Body of pancreas (tissue), 4 donors: ENCODE data around the gene PCDHB12.
"Not testable (repeated sequence)": the region's sequence is repeated elsewhere in the genome, so short reads cannot be mapped to it uniquely, and the experiment has no call there.

Source experiments
- CTCF ChIP-seq, 7 experiments: fragments of 450-650 bp in 4 of 7; fragments of 200-600 bp in 3 of 7; sonication (generic) in 3 of 7; IDR thresholded peaks; one replicate each; pipeline ENCODE4 v1.5.1; 2016 to 2019; ENCODE audit warnings: antibody characterized with exemption in 7 of 7
- POLR2A ChIP-seq, 3 donors: fragments of 450-650 bp; IDR thresholded peaks; one replicate each; pipeline ENCODE4 v1.6.1; 2016; ENCODE audit warnings: antibody characterized with exemption in 3 of 3, mild to moderate bottlenecking in 2 of 3

DNA sequence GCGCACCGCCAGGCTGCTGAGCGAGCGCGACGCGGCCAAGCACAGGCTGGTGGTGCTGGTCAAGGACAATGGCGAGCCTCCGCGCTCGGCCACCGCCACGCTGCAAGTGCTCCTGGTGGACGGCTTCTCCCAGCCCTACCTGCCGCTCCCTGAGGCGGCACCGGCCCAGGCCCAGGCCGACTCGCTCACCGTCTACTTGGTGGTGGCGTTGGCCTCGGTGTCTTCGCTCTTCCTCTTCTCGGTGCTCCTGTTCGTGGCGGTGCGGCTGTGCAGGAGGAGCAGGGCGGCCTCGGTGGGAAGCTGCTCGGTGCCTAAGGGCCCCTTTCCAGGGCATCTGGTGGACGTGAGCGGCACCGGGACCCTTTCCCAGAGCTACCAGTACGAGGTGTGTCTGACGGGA is 6.9 kb upstream of the PCDHB12 start:
- TF ChIP-seq CTCF, POLR2A (IDR thresholded peaks at IDR 0.05): not testable (repeated sequence)
